GM12878 (cell line): ENCODE measurements around the gene CLPX. TPM values are rescaled to one million over a fixed set of nuclear protein-coding genes. Genes with fewer than 3 reads are reported as not detected.

Source experiments
- ATAC-seq: fragments of 200-7000 bp; cut with Tn5 transposase; 3 replicates; pipeline ENCODE4 v1.9.1; 2020; ENCODE audit warnings: mild to moderate bottlenecking, moderate library complexity
- BruUV-seq: library from RNA; stranded (reverse); fragments of 400-500 nt; replicated peaks from 2 replicates; lab custom pipeline; 2021; lab: Mats Ljungman, UMichigan
- CTCF ChIA-PET: fragments of 300-600 bp; sonication (Branson Sonifier 250); formaldehyde crosslinking; extraction: SDS; loops from one replicate; lab custom pipeline; 2021; ENCODE audit warnings: inconsistent platforms; lab: Yijun Ruan, JAX
- POLR2A ChIA-PET: fragments of 350-600 bp; formaldehyde crosslinking; extraction: SDS; loops from one replicate; lab custom pipeline; 2021; ENCODE audit warnings: inconsistent platforms; lab: Charles Lee
- RAD21 ChIA-PET: fragments of 300-600 bp; sonication (Branson Sonifier 250); formaldehyde crosslinking; loops from one replicate; lab custom pipeline; 2023; ENCODE audit warnings: antibody characterized with exemption; ENCODE audit not compliant: unreplicated experiment; lab: Charles Lee
- SMC1A ChIA-PET: fragments of 300-600 bp; sonication (Branson Sonifier 250); formaldehyde crosslinking; loops from one replicate; lab custom pipeline; 2023; ENCODE audit not compliant: unreplicated experiment, uncharacterized antibody; lab: Charles Lee
- DNase-seq: peaks from one replicate; pipeline ENCODE4 v3.0.0-alpha.2; 2011; ENCODE audit warnings: low read depth, low spot score
- FAIRE-seq: peaks from 3 replicates; lab custom pipeline; 2011; peaks lifted over from hg19 to GRCh38; lab: Jason Lieb, UNC
- H2AFZ ChIP-seq: 2 replicates; pipeline ENCODE4 v1.6.0; 2011; ENCODE audit warnings: low read depth, low read length, control low read depth; ENCODE audit not compliant: control insufficient read depth
- H3K27ac ChIP-seq: 2 replicates; pipeline ENCODE4 v1.5.1; 2011; ENCODE audit warnings: control low read depth; ENCODE audit not compliant: control insufficient read depth, insufficient read depth
- H3K27me3 ChIP-seq, 2 experiments: replicated peaks in 1 of 2; 2 replicates each; pipeline versions ENCODE4 v1.6.0 to v1.6.1; 2011; ENCODE audit warnings: low read length in 1 of 2; ENCODE audit not compliant: control insufficient read depth in 2 of 2, insufficient read depth in 2 of 2
- H3K36me3 ChIP-seq, 2 experiments: 2 replicates each; pipeline ENCODE4 v1.5.1; 2011; ENCODE audit warnings: low read length in 1 of 2; ENCODE audit not compliant: control insufficient read depth in 2 of 2, insufficient read depth in 2 of 2
- H3K4me1 ChIP-seq: 2 replicates; pipeline ENCODE4 v1.6.1; 2011; ENCODE audit warnings: mild to moderate bottlenecking, low read length, moderate library complexity, mixed read lengths; ENCODE audit not compliant: control insufficient read depth, insufficient read depth
- H3K4me2 ChIP-seq: 2 replicates; pipeline ENCODE4 v1.6.0; 2011; ENCODE audit warnings: control low read depth; ENCODE audit not compliant: control insufficient read depth, insufficient read depth
- H3K4me3 ChIP-seq: fragments of 200-600 bp; sonication (generic); 2 replicates; pipeline ENCODE4 v1.5.1; 2016
- H3K79me2 ChIP-seq: 2 replicates; pipeline ENCODE4 v1.6.0; 2011; ENCODE audit warnings: low read length; ENCODE audit not compliant: control insufficient read depth, insufficient read depth
- H3K9ac ChIP-seq: 2 replicates; pipeline ENCODE4 v1.8.0; 2011; ENCODE audit warnings: low read length, control low read depth, mixed read lengths; ENCODE audit not compliant: control insufficient read depth, insufficient read depth
- H3K9me3 ChIP-seq: replicated peaks from 3 replicates; pipeline ENCODE4 v1.5.1; 2011; ENCODE audit warnings: mild to moderate bottlenecking, low read length; ENCODE audit not compliant: control insufficient read depth, insufficient read depth
- H4K20me1 ChIP-seq: 2 replicates; pipeline ENCODE4 v1.6.0; 2011; ENCODE audit not compliant: control insufficient read depth, insufficient read depth
- ATF7 ChIP-seq: fragments of 450-650 bp; IDR thresholded peaks from 2 replicates; pipeline ENCODE4 v1.6.1; 2016; ENCODE audit warnings: low read depth, mild to moderate bottlenecking
- BMI1 ChIP-seq: fragments of 450-650 bp; IDR thresholded peaks from 2 replicates; pipeline ENCODE4 v1.6.1; 2016; ENCODE audit warnings: mild to moderate bottlenecking, moderate library complexity, borderline replicate concordance
- BRCA1 ChIP-seq: IDR thresholded peaks from 2 replicates; pipeline ENCODE4 v1.6.1; 2011; ENCODE audit warnings: low read depth, low read length, improper control_type of control experiment
- CBFB ChIP-seq: IDR thresholded peaks from 2 replicates; pipeline ENCODE4 v1.6.1; 2016; ENCODE audit warnings: antibody characterized with exemption, low read depth
- CREB1 ChIP-seq: IDR thresholded peaks from 2 replicates; pipeline ENCODE4 v1.6.1; 2012; ENCODE audit warnings: low read depth, mild to moderate bottlenecking, inconsistent platforms
- CTCF ChIP-seq, 3 experiments: IDR thresholded peaks in 2 of 3; conservative IDR thresholded peaks in 1 of 3; 2 replicates each; pipeline ENCODE4 v1.5.1; 2011; ENCODE audit warnings: low read depth in 3 of 3, low read length in 3 of 3, mild to moderate bottlenecking in 3 of 3, control low read depth in 2 of 3, moderate library complexity in 2 of 3, inconsistent platforms in 1 of 3, mixed read lengths in 1 of 3; ENCODE audit not compliant: control insufficient read depth in 2 of 3, insufficient read depth in 1 of 3; ENCODE audit errors: extremely low read depth in 1 of 3
- FOXM1 ChIP-seq: IDR thresholded peaks from 2 replicates; pipeline ENCODE4 v1.6.1; 2012; ENCODE audit warnings: low read depth, mild to moderate bottlenecking, inconsistent platforms, low read length, moderate library complexity
- HDAC6 ChIP-seq: fragments of 200-600 bp; sonication (generic); IDR thresholded peaks from one replicate; pipeline ENCODE4 v1.8.0; 2017; ENCODE audit warnings: antibody characterized with exemption; ENCODE audit not compliant: unreplicated experiment
- HDGF ChIP-seq: fragments of 450-650 bp; IDR thresholded peaks from 2 replicates; pipeline ENCODE4 v1.6.1; 2016; ENCODE audit warnings: antibody characterized with exemption
- IKZF1 ChIP-seq: fragments of 450-650 bp; conservative IDR thresholded peaks from 2 replicates; pipeline ENCODE4 v1.6.1; 2017; ENCODE audit warnings: antibody characterized with exemption, mild to moderate bottlenecking
- KLF5 ChIP-seq: fragments of 450-650 bp; IDR thresholded peaks from 2 replicates; pipeline ENCODE4 v1.6.1; 2014; ENCODE audit warnings: mild to moderate bottlenecking; ENCODE audit not compliant: partially characterized antibody
- MXI1 ChIP-seq: fragments of 150-350 bp; IDR thresholded peaks from 2 replicates; pipeline ENCODE4 v1.6.1; 2011; ENCODE audit warnings: low read depth, mild to moderate bottlenecking, inconsistent platforms, low read length, improper control_type of control experiment
- NBN ChIP-seq: fragments of 450-650 bp; IDR thresholded peaks from 2 replicates; pipeline ENCODE4 v1.6.1; 2016
- NR2C2 ChIP-seq: IDR thresholded peaks from 2 replicates; pipeline ENCODE4 v1.6.1; 2011; ENCODE audit warnings: borderline replicate concordance, low read depth; ENCODE audit not compliant: control insufficient read depth, insufficient read length
- SMC3 ChIP-seq: IDR thresholded peaks from 2 replicates; pipeline ENCODE4 v1.6.1; 2011; ENCODE audit warnings: low read length, improper control_type of control experiment, borderline replicate concordance
- SREBF2 ChIP-seq: IDR thresholded peaks from 2 replicates; pipeline ENCODE4 v1.6.1; 2012; ENCODE audit warnings: mild to moderate bottlenecking, low read length
- TBL1XR1 ChIP-seq: IDR thresholded peaks from 2 replicates; pipeline ENCODE4 v1.6.1; 2012; ENCODE audit warnings: low read depth, low read length, improper control_type of control experiment
- YY1 ChIP-seq: IDR thresholded peaks from 2 replicates; pipeline ENCODE4 v1.6.1; 2011; ENCODE audit warnings: low read depth, mild to moderate bottlenecking, low read length
- ZBED1 ChIP-seq: IDR thresholded peaks from 2 replicates; pipeline ENCODE4 v1.6.1; 2016; ENCODE audit warnings: borderline replicate concordance
- ZNF274 ChIP-seq: IDR thresholded peaks from one replicate; pipeline ENCODE4 v1.8.0; 2011; ENCODE audit not compliant: insufficient read length, insufficient read depth
- WGBS: methylation state at CpG from one replicate; pipeline ENCODE4 v1.1.6; 2016; ENCODE audit warnings: low lambda C conversion rate; ENCODE audit not compliant: insufficient replicate concordance, insufficient coverage; ENCODE audit errors: missing lambda C conversion rate; 5-methylcytosine and 5-hydroxymethylcytosine counted together
- in situ Hi-C: fragments of 300-500 bp; cut with MboI; formaldehyde crosslinking; loops from 9 replicates; pipeline ENCODE4 v1.14.3; 2018; ENCODE audit warnings: mixed read lengths
- intact Hi-C: fragments of 100-400 bp; cut with micrococcal nuclease; formaldehyde crosslinking; loops from one replicate; pipeline ENCODE4 v1.14.2; 2022; ENCODE audit not compliant: unreplicated experiment
- polyA plus RNA-seq, 11 experiments: library from polyadenylated mRNA; depleted of rRNA in 4 of 11; unstranded in 6 of 11; stranded (reverse) in 5 of 11; fragments of >200 nt; fragmentation: Nextera tagmentation in 4 of 11; fragmentation: Illumina TruSeq in 1 of 11; extraction: Ambion mirVana in 4 of 11; extraction: Trizol in 1 of 11; gene quantifications; 1 replicate in 1 of 11; 2 replicates in 10 of 11; pipeline versions ENCODE4 v1.2.1 to v1.2.3, GENCODE V29; 2011 to 2016; ENCODE audit warnings: inconsistent platforms in 2 of 11, missing spikeins in 2 of 11, low read depth in 1 of 11
- total RNA-seq, 4 experiments: library from RNA; depleted of rRNA in 3 of 4; stranded (reverse); fragments of >200 nt in 3 of 4; fragmentation: Illumina TruSeq in 1 of 4; extraction: Trizol in 1 of 4; gene quantifications; 2 replicates each; pipeline versions ENCODE4 v1.2.1 to v1.2.3, GENCODE V29; 2013 to 2021

The CLPX gene
- total and polyA plus RNA-seq, 10 of the 15 experiments (the other 5 are each of a cell fraction or from before 2014, with no cell fraction given), result 10.1 to 57.4 (median 31.3) TPM

DNA sequence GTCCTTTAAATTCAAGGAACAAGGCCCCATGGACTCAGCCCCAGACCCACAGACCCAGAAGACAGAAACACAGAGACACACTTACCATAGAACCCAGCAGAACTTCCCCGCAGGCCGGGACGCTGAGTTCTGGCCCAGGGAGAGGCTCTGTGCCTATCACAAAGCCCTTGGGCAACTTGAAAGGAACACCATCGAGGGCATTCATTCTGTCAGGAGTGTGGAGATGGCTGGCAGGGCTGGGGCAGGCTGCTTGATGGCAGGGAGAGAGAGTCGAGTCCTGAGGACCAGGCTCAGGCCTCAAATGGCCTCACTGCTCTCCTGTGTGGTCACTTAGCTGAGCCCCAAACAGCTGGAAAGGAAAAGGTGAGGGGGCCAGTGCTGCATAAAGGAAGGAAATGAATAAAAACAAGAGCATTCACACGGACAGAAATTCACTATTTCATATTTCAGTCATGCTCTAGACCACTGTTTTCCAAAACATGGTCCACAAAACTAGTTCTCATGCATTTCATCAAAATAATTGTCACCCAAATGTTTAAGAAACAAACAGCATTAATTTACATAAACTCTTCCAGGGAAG is 79.0 kb downstream of the CLPX start (continued):
- TF ChIP-seq NBN (no peak), CREB1 (no peak), NR2C2 (no peak), ATF7 (no peak), IKZF1 (no peak), SMC3 (no peak), TBL1XR1 (no peak), HDAC6 (no peak)

DNA sequence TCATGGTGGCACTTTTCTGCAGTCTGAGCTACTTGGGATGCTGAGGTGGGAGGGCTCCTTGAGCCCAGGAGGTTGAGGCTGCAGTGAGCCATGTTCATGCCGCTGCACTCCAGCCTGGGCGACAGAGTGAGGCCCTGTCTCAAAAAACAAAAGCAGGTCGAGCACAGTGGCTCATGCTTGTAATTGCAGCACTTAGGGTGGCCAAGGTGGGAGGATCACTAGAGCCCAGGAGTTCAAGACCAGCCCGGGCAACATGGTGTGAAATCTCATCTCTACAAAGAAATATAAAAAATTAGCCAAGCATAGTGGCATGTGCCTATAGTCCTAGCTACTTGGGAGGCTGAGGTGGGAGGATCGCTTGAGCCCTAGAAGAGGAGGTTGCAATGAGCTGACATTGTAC is 80.1 kb downstream of the CLPX start:
- ChIA-PET POLR2A (interaction anchor here (0.7 kb wide), 1 partner anchor 156 kb away, joined by 4 read pairs; no protein-coding TSS in a partner anchor), RAD21 (no interaction called here)
- no peak for DNase-seq
- intact Hi-C loops, result no loop called here
- H3K79me2 ChIP-seq, result no peaks in the 10 kb centered on the region
- no peak overlapping the region for H3K27ac ChIP-seq
- H3K4me2 ChIP-seq, result no peak overlapping the region
- no TSS peak for BruUV-seq
- no peak for FAIRE-seq
- WGBS, result 95% methylated on average over 5 of the region's 5 CpGs
- H4K20me1 ChIP-seq, result no peaks in the 10 kb centered on the region
- H3K4me3 ChIP-seq, result no peak overlapping the region
- no peaks in the 10 kb centered on the region for H3K27me3 ChIP-seq
- TF ChIP-seq YY1, result no peak
- TF ChIP-seq ATF7, result no peak
- TF ChIP-seq BMI1, result no peak
- no peak for TF ChIP-seq CTCF (IDR thresholded peaks at IDR 0.05 in 2 of 3, conservative IDR thresholded peaks at IDR 0.05 in 1 of 3; ENCODE audit: control insufficient read depth in 2 of 3, extremely low read depth in 1 of 3, insufficient read depth in 1 of 3, low read depth in 3 of 3, low read length in 3 of 3)
- no peak for TF ChIP-seq CBFB
- no peak for TF ChIP-seq MXI1
- no peak for TF ChIP-seq HDGF
- no peak for TF ChIP-seq ZNF274
- TF ChIP-seq SREBF2, result no peak
- TF ChIP-seq ZBED1, result no peak
- TF ChIP-seq FOXM1, result no peak
- no peak for TF ChIP-seq KLF5
- TF ChIP-seq BRCA1, result no peak
- TF ChIP-seq, all 136 proteins: peak for 0
- Histone ChIP-seq H3K4me1 (no peaks in the 10 kb centered on the region), H3K9me3 (no peaks in the 10 kb centered on the region), H3K36me3 (peaks cover 3 to 11% of the 10 kb centered on the region in 2 experiments; a peak in 3 of 4 replicates), H3K9ac (no peak overlapping the region), H2AFZ (no peak overlapping the region)
- no peak for ATAC-seq
- in situ Hi-C loops, result no loop called here
- CTCF ChIA-PET, result interaction anchor here (0.9 kb wide), 1 partner anchor 53 kb away, joined by 3 read pairs; no protein-coding TSS in a partner anchor
- SMC1A ChIA-PET, result interaction anchor here (1.4 kb wide), 1 partner anchor 71 kb away, joined by 3 read pairs; no protein-coding TSS in a partner anchor
